GM12892 (cell line): Measurements from ENCODE around the gene POU6F2.

ENCODE experiments used
- DNase-seq: peaks from one replicate; pipeline ENCODE4 v3.0.0; 2011; ENCODE audit not compliant: insufficient read length
- FAIRE-seq: peaks from 2 replicates; lab custom pipeline; 2011; peaks lifted over from hg19 to GRCh38; lab: Jason Lieb, UNC
- POLR2A ChIP-seq: IDR thresholded peaks from 2 replicates; pipeline ENCODE4 v1.6.1; 2011; ENCODE audit warnings: low read depth, low read length, control low read depth
- POLR2AphosphoS5 ChIP-seq: IDR thresholded peaks from 2 replicates; pipeline ENCODE4 v1.6.1; 2011; ENCODE audit warnings: low read depth, low read length, control low read depth
- TAF1 ChIP-seq: IDR thresholded peaks from 2 replicates; pipeline ENCODE4 v1.6.1; 2011; ENCODE audit warnings: low read depth, mild to moderate bottlenecking, control low read depth, low read length, borderline replicate concordance

The POU6F2 gene

DNA sequence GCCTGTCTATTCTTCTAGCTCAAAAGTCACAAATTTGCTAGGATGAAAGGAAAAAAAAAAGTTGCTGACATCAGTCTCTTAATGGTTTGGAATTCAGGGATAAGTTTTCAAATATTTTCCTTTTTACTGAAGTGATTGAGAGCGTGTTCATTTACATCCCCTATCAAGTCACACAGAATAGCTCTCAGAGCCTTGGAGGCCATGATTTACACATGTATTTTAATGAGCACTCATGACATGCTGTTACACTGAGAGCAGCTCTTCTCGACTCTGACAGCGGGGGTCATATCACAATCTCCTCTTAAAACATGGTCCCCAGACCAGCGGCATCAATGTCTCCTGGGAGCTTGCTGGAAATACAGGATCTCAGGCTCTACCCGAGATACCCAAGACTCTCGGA lies 232.7 kb downstream of the POU6F2 start:
- DNase-seq (no peak), FAIRE-seq (no peak)
- TF ChIP-seq POLR2AphosphoS5 (no peak), POLR2A (no peak), TAF1 (no peak)

DNA sequence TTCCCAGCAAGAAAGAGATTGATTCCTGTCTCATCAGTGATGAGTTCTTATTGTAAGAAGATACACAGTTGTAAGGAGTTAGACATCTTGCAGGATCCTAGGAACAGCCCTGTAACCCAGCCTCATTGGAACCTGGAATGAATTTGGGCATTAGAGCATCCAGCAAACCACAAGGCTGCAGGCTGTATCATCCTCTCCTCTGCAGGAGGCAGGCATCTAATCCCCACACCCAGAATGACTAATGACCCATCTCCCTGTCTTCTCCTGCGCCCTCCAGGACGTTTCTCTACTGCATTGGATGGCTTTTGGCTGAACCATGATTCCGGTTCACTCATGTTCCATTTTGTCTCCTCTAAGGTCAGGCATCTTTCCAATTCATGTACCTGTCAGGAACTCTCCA lies 233.9 kb downstream of the POU6F2 start:
- DNase-seq, result no peak
- no peak for TF ChIP-seq TAF1
- no peak for TF ChIP-seq POLR2AphosphoS5
- no peak for TF ChIP-seq POLR2A
- no peak for FAIRE-seq

DNA sequence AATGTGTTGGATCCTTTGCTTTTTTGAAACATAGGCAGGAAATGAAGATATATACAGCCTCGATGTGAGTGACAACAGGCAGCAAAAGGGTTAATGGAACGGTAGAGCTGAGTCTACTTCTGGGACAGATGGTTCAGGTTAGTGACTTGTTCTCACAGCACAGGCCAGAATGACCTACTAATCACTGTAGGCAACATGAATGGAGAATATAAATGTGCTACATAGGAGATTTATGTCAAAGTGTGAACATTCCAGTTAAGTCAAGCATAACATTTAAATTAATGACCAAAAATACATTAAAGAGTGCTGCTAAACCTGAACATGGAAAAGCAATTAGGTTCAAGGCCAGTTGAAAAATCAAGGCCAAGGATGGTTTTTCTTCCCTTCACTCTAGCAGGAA lies 235.2 kb downstream of the POU6F2 start:
- FAIRE-seq, result peak; percentile 67
- DNase-seq, result no peak
- TF ChIP-seq POLR2AphosphoS5, result no peak
- no peak for TF ChIP-seq TAF1
- TF ChIP-seq POLR2A, result no peak

DNA sequence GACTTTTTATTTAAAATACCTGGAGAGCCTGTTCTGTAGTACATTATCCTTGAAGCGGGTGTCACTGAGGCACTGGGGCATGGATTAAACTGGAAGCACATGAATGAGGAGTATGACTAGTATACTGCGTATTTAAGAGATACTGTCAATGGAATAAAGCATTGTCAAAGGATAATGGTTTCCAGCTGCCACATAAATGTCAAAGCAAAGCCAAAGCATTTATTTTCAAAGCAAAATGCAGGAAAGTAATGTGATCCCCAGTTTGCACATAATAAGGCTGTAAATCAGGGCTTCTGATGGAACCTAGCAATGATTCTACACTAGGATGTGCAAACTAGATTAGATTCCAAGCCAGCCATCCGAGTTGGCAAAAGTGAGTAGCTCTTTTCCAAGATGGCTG lies 240.1 kb downstream of the POU6F2 start:
- no peak for DNase-seq
- no peak for TF ChIP-seq TAF1
- TF ChIP-seq POLR2AphosphoS5, result no peak
- no peak for TF ChIP-seq POLR2A
- FAIRE-seq, result no peak

DNA sequence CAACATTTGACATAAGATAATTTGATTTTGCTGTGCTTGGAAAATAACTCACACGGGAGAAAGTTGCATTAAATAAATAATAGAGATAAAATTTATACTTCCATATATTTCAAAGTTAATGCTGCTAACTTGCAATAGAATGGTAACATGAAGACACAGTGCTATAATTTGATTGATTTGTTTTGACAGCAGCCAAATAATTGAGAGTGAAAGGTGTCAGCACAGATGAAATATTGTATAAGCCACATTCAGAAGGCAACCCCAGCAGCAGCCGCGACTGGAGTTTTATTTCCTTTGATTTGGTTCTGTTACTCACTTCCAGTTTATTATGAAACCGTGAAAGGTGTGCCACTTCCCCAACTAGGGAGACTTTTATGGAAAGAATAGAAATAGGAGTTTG lies 242.2 kb downstream of the POU6F2 start:
- no peak for DNase-seq
- TF ChIP-seq POLR2A, result no peak
- no peak for TF ChIP-seq POLR2AphosphoS5
- TF ChIP-seq TAF1, result no peak
- no peak for FAIRE-seq

DNA sequence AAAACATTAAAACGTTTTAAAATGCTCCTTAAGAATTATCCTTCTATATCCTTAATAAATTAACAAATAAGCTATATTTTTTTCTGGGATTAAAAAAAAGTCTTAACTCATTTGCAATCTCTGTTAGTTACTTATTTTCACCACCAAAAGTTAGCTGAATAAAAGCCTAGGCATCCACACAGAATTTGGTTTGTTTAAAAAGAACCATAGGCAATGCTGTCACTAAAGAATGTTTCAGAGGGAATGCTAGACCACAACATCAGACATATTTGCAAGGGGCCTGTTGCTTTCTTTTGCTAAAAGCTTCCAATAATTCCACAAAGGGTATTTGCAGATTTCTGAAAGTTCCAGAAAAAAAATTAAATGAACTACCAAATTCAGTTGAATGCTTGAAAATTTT lies 244.2 kb downstream of the POU6F2 start:
- DNase-seq (no peak), FAIRE-seq (no peak)
- no peak for TF ChIP-seq POLR2A
- no peak for TF ChIP-seq TAF1
- TF ChIP-seq POLR2AphosphoS5, result no peak

DNA sequence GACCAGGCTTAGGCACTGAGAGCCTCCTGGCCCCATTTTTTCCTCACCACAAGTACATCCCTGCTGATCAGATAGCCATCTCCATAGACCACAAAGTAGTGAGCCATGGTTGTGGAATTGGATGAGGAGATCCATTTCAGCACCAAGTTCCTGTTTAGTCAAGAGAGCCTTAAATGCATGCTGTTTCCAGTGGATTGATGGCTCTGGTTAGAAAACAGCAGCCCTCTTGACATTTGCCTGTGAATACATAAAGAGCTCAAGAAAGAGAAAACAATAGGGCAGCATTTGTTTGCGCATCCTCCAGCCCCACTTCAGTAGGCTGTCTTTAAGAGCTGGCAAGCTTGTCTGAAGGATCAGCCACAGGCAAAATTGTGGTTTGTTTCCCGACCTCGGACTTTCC lies 251.2 kb downstream of the POU6F2 start:
- FAIRE-seq, result no peak

DNA sequence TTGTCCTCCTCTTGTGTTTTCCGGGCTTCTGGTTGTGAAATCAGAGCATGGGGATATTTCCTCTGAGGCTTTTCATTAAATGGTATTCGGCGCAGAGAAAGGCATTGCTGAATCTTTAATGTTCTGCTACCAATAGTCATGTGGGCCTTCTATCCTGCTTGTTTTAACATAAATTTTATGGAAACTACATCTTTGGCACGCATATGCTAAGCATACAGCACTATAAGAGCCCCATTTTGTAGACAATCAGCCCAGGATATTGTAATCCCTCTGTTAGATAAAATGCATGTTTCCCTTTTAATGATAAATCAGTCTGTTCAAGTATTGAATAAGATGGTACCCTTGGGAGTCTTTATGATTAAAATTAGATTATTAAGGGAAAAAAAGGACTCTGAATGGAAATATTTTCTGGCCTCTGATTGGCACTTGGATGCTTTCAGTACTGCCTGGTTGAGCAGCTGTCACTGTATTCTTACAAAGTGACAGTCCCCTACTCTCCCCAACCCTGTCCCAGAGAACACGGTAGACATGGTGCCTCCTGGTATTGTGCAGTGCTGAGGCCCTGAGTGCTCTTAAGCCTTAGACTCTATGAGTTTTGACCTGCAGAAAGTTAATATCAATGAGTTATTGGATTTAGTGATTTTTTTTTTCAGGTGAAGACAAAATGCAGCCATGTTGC lies 256.3 kb downstream of the POU6F2 start:
- DNase-seq (no peak), FAIRE-seq (no peak)
- TF ChIP-seq POLR2A (no peak), POLR2AphosphoS5 (no peak), TAF1 (no peak)

More for the DNA sequence above, 251.2 kb downstream of the POU6F2 start:
- DNase-seq, result no peak
- TF ChIP-seq POLR2AphosphoS5, result no peak
- TF ChIP-seq POLR2A, result no peak
- no peak for TF ChIP-seq TAF1

DNA sequence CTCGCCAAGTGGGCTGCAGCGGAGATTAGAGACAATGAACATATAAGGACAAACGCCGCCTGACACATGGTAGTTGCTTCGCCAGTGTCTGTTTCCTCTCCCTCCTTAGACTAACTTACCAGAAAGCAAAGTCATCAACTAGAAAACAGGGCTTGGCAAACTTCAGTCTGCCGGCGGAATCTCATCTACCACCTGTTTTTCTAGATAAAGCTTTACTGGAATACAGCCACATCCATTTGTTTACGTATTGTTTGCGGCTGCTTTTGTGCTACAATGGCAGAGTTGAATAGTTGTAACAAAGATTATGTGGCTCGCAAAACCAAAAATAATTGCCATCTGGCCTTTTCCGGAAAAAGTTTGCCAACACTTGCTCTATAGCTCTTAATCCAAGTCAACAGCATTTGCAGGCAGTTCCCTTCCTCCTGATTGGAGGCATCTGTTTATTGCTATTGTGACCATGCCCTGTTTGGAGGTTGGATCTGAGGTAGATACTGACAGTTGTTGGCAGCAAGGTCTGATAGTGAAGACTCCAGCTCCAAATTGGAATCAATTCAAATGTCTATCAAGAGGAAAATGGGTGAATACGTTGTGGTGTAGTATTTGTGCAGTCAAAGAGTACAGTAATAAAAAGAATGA lies 260.6 kb downstream of the POU6F2 start:
- TF ChIP-seq TAF1, result no peak
- no peak for TF ChIP-seq POLR2AphosphoS5
- TF ChIP-seq POLR2A, result no peak
- FAIRE-seq, result no peak
- DNase-seq, result no peak

DNA sequence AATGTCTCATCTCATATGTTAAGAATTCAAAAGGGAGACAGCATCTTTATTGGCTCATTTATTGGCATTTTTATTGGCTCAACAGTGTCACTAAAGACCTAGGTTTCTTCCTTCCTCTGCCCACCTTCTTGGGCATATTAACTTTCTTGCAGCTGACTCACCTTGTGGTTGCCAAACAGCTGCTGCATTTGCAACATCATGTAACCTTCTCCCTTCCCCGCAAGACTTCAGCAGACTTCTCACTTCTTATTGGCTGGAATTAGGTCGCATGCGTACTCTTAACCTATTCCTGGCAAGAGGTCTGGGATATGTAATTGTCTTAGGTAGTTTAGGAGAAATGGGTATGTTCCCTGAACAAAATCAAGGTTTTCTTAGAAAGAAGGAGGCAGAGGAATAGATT lies 263.2 kb downstream of the POU6F2 start:
- FAIRE-seq (no peak), DNase-seq (no peak)
- TF ChIP-seq POLR2AphosphoS5 (no peak), TAF1 (no peak), POLR2A (no peak)

DNA sequence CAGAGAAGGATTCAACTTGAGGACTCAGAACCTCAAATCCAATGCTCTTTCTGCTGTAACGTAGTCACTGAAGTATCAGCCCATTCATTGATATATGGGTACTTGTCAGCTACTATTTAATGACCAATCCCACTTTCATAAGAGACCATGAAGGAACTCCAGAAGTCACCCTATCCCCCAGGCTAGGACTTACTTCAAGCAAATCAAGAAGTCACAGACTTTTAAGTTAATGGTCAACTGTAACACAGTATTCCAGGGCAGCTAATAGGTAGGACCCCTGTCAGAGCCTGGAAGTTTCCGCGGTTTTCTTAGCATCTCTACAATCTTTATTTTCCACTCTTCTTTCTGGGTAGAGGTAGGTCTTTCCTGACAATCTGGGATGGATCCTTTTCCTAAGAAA lies 269.9 kb downstream of the POU6F2 start:
- no peak for DNase-seq
- no peak for FAIRE-seq
- TF ChIP-seq TAF1, result no peak
- no peak for TF ChIP-seq POLR2A
- TF ChIP-seq POLR2AphosphoS5, result no peak

DNA sequence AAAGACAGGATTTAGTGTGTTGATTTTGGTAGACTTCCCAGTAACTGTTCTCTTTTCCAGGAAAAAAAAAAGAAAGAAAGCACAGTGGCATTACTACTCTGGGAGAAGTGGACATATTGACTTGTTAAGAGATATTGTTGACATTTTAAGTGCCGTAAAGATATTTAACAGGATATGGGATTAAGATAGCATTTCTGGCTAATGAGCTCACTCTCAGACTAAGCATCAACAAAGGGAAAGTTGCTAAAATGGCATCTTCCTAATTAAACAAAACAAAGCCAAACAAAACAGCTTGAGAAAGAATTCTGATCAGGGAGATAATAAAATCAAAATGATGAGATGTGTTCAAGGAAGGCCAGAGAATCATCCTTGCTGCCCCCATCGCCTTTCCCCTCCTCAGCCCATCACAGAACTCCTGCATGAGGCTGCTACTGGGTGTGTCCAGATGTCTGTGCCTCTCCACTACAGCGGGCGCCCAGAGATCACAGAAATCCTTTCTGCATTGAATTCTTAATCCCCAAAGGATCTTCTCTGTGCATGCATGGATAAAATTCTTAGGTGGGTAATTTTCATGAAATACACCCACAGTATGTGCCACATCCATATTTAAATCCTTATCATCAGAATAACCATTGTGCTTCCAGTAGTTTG lies 270.5 kb downstream of the POU6F2 start:
- TF ChIP-seq POLR2AphosphoS5 (no peak), POLR2A (no peak), TAF1 (no peak)
- no peak for FAIRE-seq
- DNase-seq, result no peak
